GM23338 (cell line): ENCODE data around the gene C12orf56. TPM values are rescaled to one million over a fixed set of nuclear protein-coding genes. Genes with fewer than 3 reads are reported as not detected.
A peak's percentile ranks its signal among the peaks of the same experiment; 100 is the strongest.

ENCODE experiments used
- ATAC-seq: fragments of 200-7000 bp; cut with Tn5 transposase; 3 replicates; pipeline ENCODE4 v1.9.1; 2020
- DNase-seq: peaks from one replicate; pipeline ENCODE4 v3.0.0-alpha.2; 2015; ENCODE audit warnings: low spot score
- H2AFZ ChIP-seq: fragments of 200-600 bp; sonication (generic); 2 replicates; pipeline ENCODE4 v1.8.0; 2016; ENCODE audit warnings: antibody characterized with exemption, mild to moderate bottlenecking, moderate library complexity
- H3F3A ChIP-seq: fragments of 200-600 bp; sonication (generic); replicated peaks from 2 replicates; pipeline ENCODE4 v1.8.0; 2017; ENCODE audit warnings: antibody characterized with exemption, mixed run types, low read depth
- H3K27ac ChIP-seq: fragments of 200-600 bp; sonication (generic); 2 replicates; pipeline ENCODE4 v1.6.1; 2016; ENCODE audit warnings: low read depth
- H3K27me3 ChIP-seq: fragments of 200-600 bp; sonication (generic); 2 replicates; pipeline ENCODE4 v1.8.0; 2016; ENCODE audit warnings: mild to moderate bottlenecking, mixed run types, moderate library complexity; ENCODE audit not compliant: insufficient read depth
- H3K36me3 ChIP-seq: fragments of 200-600 bp; sonication (generic); 2 replicates; pipeline ENCODE4 v1.8.0; 2016; ENCODE audit warnings: mild to moderate bottlenecking; ENCODE audit not compliant: insufficient read depth
- H3K4me1 ChIP-seq: fragments of 200-600 bp; sonication (generic); 2 replicates; pipeline ENCODE4 v1.8.0; 2016; ENCODE audit warnings: mild to moderate bottlenecking, moderate library complexity; ENCODE audit not compliant: insufficient read depth
- H3K4me2 ChIP-seq: fragments of 200-600 bp; sonication (generic); 2 replicates; pipeline ENCODE4 v1.7.1; 2017; ENCODE audit warnings: mixed run types
- H3K4me3 ChIP-seq: fragments of 200-600 bp; sonication (generic); 2 replicates; pipeline ENCODE4 v1.6.1; 2016; ENCODE audit warnings: mixed run types
- H3K79me2 ChIP-seq: fragments of 200-600 bp; sonication (generic); replicated peaks from 2 replicates; pipeline ENCODE4 v1.8.0; 2017; ENCODE audit warnings: mild to moderate bottlenecking; ENCODE audit not compliant: insufficient read depth
- H3K9me2 ChIP-seq: fragments of 200-600 bp; sonication (generic); 2 replicates; pipeline ENCODE4 v1.8.0; 2017; ENCODE audit not compliant: insufficient read depth
- H4K20me1 ChIP-seq: fragments of 200-600 bp; sonication (generic); replicated peaks from 2 replicates; pipeline ENCODE4 v1.8.0; 2017; ENCODE audit warnings: mild to moderate bottlenecking; ENCODE audit not compliant: insufficient read depth
- H3K27ac Mint-ChIP-seq: 2 replicates; pipeline ENCODE4 v1.8.0; 2020; ENCODE audit warnings: inconsistent platforms, mild to moderate bottlenecking, moderate library complexity, mixed read lengths
- H3K27me3 Mint-ChIP-seq: 3 replicates; pipeline ENCODE4 v1.8.0; 2022; ENCODE audit warnings: low read depth, mild to moderate bottlenecking, moderate library complexity, mixed read lengths, inconsistent platforms; ENCODE audit not compliant: insufficient read depth, poor library complexity
- H3K36me3 Mint-ChIP-seq: 3 replicates; pipeline ENCODE4 v1.8.0; 2021; ENCODE audit warnings: low read depth, mild to moderate bottlenecking, inconsistent platforms, moderate library complexity, mixed read lengths
- H3K4me1 Mint-ChIP-seq: 3 replicates; pipeline ENCODE4 v1.8.0; 2020; ENCODE audit warnings: mild to moderate bottlenecking, inconsistent platforms, mixed read lengths
- H3K4me3 Mint-ChIP-seq: 3 replicates; pipeline ENCODE4 v1.8.0; 2021; ENCODE audit warnings: moderate library complexity, mild to moderate bottlenecking, inconsistent platforms, mixed read lengths
- H3K9me3 Mint-ChIP-seq: 3 replicates; pipeline ENCODE4 v1.8.0; 2020; ENCODE audit warnings: moderate library complexity, mild to moderate bottlenecking, inconsistent platforms, mixed read lengths
- CTCF ChIP-seq, 2 experiments: fragments of 200-600 bp in 1 of 2; sonication (generic) in 1 of 2; conservative IDR thresholded peaks; 2 replicates each; pipeline versions ENCODE4 v1.5.1 to v1.6.1; 2016 to 2017; ENCODE audit warnings: antibody characterized with exemption in 2 of 2, low read depth in 2 of 2, mild to moderate bottlenecking in 2 of 2, moderate library complexity in 1 of 2
- EZH2 ChIP-seq: fragments of 200-600 bp; sonication (generic); IDR thresholded peaks from one replicate; pipeline ENCODE4 v1.8.0; 2017; ENCODE audit warnings: antibody characterized with exemption, mild to moderate bottlenecking, low read depth; ENCODE audit not compliant: unreplicated experiment
- EZH2phosphoT487 ChIP-seq: fragments of 200-600 bp; sonication (generic); IDR thresholded peaks from one replicate; pipeline ENCODE4 v1.8.1; 2018; ENCODE audit warnings: antibody characterized with exemption; ENCODE audit not compliant: unreplicated experiment
- REST ChIP-seq: IDR thresholded peaks from one replicate; pipeline ENCODE4 v1.6.1; 2018; ENCODE audit warnings: antibody characterized with exemption; ENCODE audit not compliant: unreplicated experiment
- STAT1 ChIP-seq: IDR thresholded peaks from one replicate; pipeline ENCODE4 v1.6.1; 2016; ENCODE audit warnings: antibody characterized with exemption; ENCODE audit not compliant: unreplicated experiment
- polyA plus RNA-seq: library from polyadenylated mRNA; unstranded; fragments of >200 nt; fragmentation: Nextera tagmentation; extraction: Ambion mirVana; gene quantifications from 2 replicates; pipeline ENCODE4 v1.2.1, GENCODE V29; 2016
- total RNA-seq: library from RNA; depleted of rRNA; stranded (reverse); fragments of >200 nt; shearing (Covaris generic); gene quantifications from 2 replicates; pipeline ENCODE4 v1.2.3, GENCODE V29; 2014

The C12orf56 gene
- total and polyA plus RNA-seq, 2 experiments from 2014 or later: 6.4 to 9.3 TPM

- Histone ChIP-seq H3K4me1 (no peaks in the 10 kb centered on the region), H3K4me2 (no peak overlapping the region), H3K79me2 (no peaks in the 10 kb centered on the region), H3K36me3 (no peaks in the 10 kb centered on the region), H3K9me2 (no peaks in the 10 kb centered on the region), H3K27ac (no peak overlapping the region), H4K20me1 (no peaks in the 10 kb centered on the region), H2AFZ (no peak overlapping the region), H3K4me3 (no peak overlapping the region), H3F3A (no peaks in the 10 kb centered on the region), H3K27me3 (no peaks in the 10 kb centered on the region)
- Mint-ChIP-seq H3K4me3 (no peak overlapping the region), H3K27me3 (peaks cover 3% of the 10 kb centered on the region), H3K9me3 (no peaks in the 10 kb centered on the region), H3K4me1 (no peaks in the 10 kb centered on the region), H3K36me3 (no peaks in the 10 kb centered on the region), H3K27ac (no peak overlapping the region)
- ATAC-seq (no peak), DNase-seq (peak; percentile 20)
- TF ChIP-seq STAT1: no peak
- TF ChIP-seq EZH2: no peak
- TF ChIP-seq EZH2phosphoT487: no peak
- no peak for TF ChIP-seq CTCF (conservative IDR thresholded peaks at IDR 0.05; ENCODE audit: low read depth in 2 of 2)
Measured at GRCh38 chr12:64258576-64258975, 132.0 kb downstream of the C12orf56 start.

GRCh38 chr12:64256166-64256800, 134.3 kb downstream of the C12orf56 start:
- Mint-ChIP-seq H3K36me3 (no peaks in the 10 kb centered on the region), H3K4me3 (no peak overlapping the region), H3K27me3 (peaks cover 3% of the 10 kb centered on the region), H3K4me1 (no peaks in the 10 kb centered on the region), H3K9me3 (no peaks in the 10 kb centered on the region), H3K27ac (no peak overlapping the region)
- no peaks in the 10 kb centered on the region for H3F3A ChIP-seq
- no peak overlapping the region for H3K27ac ChIP-seq
- no peaks in the 10 kb centered on the region for H3K27me3 ChIP-seq
- peak overlapping the region; percentile 45 for H3K4me2 ChIP-seq
- H3K4me3 ChIP-seq: peak overlapping the region; percentile 18; the same call in 1 of the 2 replicates
- TF ChIP-seq CTCF (conservative IDR thresholded peaks at IDR 0.05; ENCODE audit: low read depth in 2 of 2) (peak in 1 of 2 experiments; percentile 85), REST (no peak)
- no peaks in the 10 kb centered on the region for H3K36me3 ChIP-seq
- H3K9me2 ChIP-seq: no peaks in the 10 kb centered on the region
- peak; percentile 52 for ATAC-seq
- no peaks in the 10 kb centered on the region for H4K20me1 ChIP-seq
- peak overlapping the region; percentile 36; the same call in 1 of the 2 replicates for H2AFZ ChIP-seq
- H3K79me2 ChIP-seq: no peaks in the 10 kb centered on the region
- no peaks in the 10 kb centered on the region for H3K4me1 ChIP-seq
- peak; percentile 83 for DNase-seq
